OCI-LY7 (cell line): ENCODE results near the gene SENP6. TPM values are rescaled to one million over a fixed set of nuclear protein-coding genes. Genes with fewer than 3 reads are reported as not detected.
A peak's percentile ranks its signal among the peaks of the same experiment; 100 is the strongest.

ENCODE experiments used
- BruUV-seq: library from RNA; stranded (reverse); fragments of 400-500 nt; replicated peaks from 2 replicates; lab custom pipeline; 2021; lab: Mats Ljungman, UMichigan
- CTCF ChIA-PET: fragments of 300-600 bp; sonication (Branson Sonifier 250); formaldehyde crosslinking; loops from one replicate; lab custom pipeline; 2022; ENCODE audit warnings: antibody characterized with exemption; ENCODE audit not compliant: unreplicated experiment; lab: Charles Lee
- POLR2A ChIA-PET: fragments of 300-600 bp; sonication (Branson Sonifier 250); formaldehyde crosslinking; loops from one replicate; lab custom pipeline; 2022; ENCODE audit warnings: antibody characterized with exemption; lab: Charles Lee
- DNase-seq: peaks from one replicate; pipeline ENCODE4 v3.0.0-alpha.2; 2015; ENCODE audit warnings: low spot score
- H2AFZ ChIP-seq: fragments of 200-600 bp; sonication (generic), shearing (Covaris generic); 2 replicates; pipeline ENCODE4 v1.6.1; 2014; ENCODE audit warnings: mild to moderate bottlenecking, antibody characterized with exemption, low read length, moderate library complexity
- H3K27ac ChIP-seq: fragments of 200-600 bp; sonication (generic); 2 replicates; pipeline ENCODE4 v1.5.1; 2014; ENCODE audit warnings: mixed run types, low read depth, mild to moderate bottlenecking, moderate library complexity, low read length, inconsistent platforms; ENCODE audit not compliant: poor library complexity, severe bottlenecking
- H3K36me3 ChIP-seq: fragments of 200-600 bp; sonication (generic); 2 replicates; pipeline ENCODE4 v1.6.1; 2014; ENCODE audit warnings: mild to moderate bottlenecking, antibody characterized with exemption, low read length, moderate library complexity, mixed read lengths; ENCODE audit not compliant: insufficient read depth
- H3K4me1 ChIP-seq: fragments of 200-600 bp; sonication (generic); 2 replicates; pipeline ENCODE4 v1.5.1; 2014; ENCODE audit warnings: mild to moderate bottlenecking, low read length; ENCODE audit not compliant: insufficient read depth, poor library complexity, severe bottlenecking
- H3K4me2 ChIP-seq: fragments of 200-600 bp; sonication (generic); 2 replicates; pipeline ENCODE4 v1.6.1; 2014; ENCODE audit warnings: mild to moderate bottlenecking, low read length
- H3K4me3 ChIP-seq: fragments of 200-600 bp; sonication (generic); 2 replicates; pipeline ENCODE4 v1.5.1; 2014; ENCODE audit warnings: mild to moderate bottlenecking, low read depth, low read length; ENCODE audit not compliant: poor library complexity, severe bottlenecking
- H3K79me2 ChIP-seq: fragments of 200-600 bp; sonication (generic); 2 replicates; pipeline ENCODE4 v1.6.1; 2016; ENCODE audit warnings: low read depth, mild to moderate bottlenecking, low read length, moderate library complexity, mixed read lengths; ENCODE audit not compliant: insufficient read depth
- H3K9me2 ChIP-seq: fragments of 200-600 bp; sonication (generic); 2 replicates; pipeline ENCODE4 v1.6.1; 2016; ENCODE audit warnings: mild to moderate bottlenecking, low read length, mixed read lengths; ENCODE audit not compliant: insufficient read depth
- H3K9me3 ChIP-seq: fragments of 200-600 bp; sonication (generic); 2 replicates; pipeline ENCODE4 v1.6.1; 2014; ENCODE audit warnings: mild to moderate bottlenecking, mixed run types, low read length, mixed read lengths
- H4K20me1 ChIP-seq: fragments of 200-600 bp; sonication (generic); 2 replicates; pipeline ENCODE4 v1.6.1; 2014; ENCODE audit warnings: mild to moderate bottlenecking, antibody characterized with exemption, low read length, moderate library complexity, mixed read lengths; ENCODE audit not compliant: insufficient read depth
- EZH2phosphoT487 ChIP-seq: fragments of 200-600 bp; sonication (generic); IDR thresholded peaks from 2 replicates; pipeline ENCODE4 v1.6.1; 2018; ENCODE audit warnings: low read depth, borderline replicate concordance, mild to moderate bottlenecking, mixed run types, antibody characterized with exemption, low read length, moderate library complexity, mixed read lengths
- intact Hi-C: fragments of 100-400 bp; cut with micrococcal nuclease; formaldehyde crosslinking; loops from one replicate; pipeline ENCODE4 v1.10.0; 2022; ENCODE audit not compliant: unreplicated experiment
- total RNA-seq, 2 experiments: library from RNA; depleted of rRNA in 1 of 2; stranded (reverse); fragments of >200 nt in 1 of 2; shearing (Covaris generic) in 1 of 2; gene quantifications; 2 replicates each; pipeline ENCODE4 v1.2.3, GENCODE V29; 2014 to 2022
- TF ChIP-seq, protein P1 (sequence below): fragments of 200-600 bp; sonication (generic); conservative IDR thresholded peaks from 2 replicates; pipeline ENCODE4 v1.5.1; 2014; ENCODE audit warnings: mild to moderate bottlenecking, antibody characterized with exemption, low read length, moderate library complexity, mixed read lengths

Gene SENP6
- total RNA-seq, 2 experiments from 2014 or later: 61.1 to 85.4 TPM

DNA sequence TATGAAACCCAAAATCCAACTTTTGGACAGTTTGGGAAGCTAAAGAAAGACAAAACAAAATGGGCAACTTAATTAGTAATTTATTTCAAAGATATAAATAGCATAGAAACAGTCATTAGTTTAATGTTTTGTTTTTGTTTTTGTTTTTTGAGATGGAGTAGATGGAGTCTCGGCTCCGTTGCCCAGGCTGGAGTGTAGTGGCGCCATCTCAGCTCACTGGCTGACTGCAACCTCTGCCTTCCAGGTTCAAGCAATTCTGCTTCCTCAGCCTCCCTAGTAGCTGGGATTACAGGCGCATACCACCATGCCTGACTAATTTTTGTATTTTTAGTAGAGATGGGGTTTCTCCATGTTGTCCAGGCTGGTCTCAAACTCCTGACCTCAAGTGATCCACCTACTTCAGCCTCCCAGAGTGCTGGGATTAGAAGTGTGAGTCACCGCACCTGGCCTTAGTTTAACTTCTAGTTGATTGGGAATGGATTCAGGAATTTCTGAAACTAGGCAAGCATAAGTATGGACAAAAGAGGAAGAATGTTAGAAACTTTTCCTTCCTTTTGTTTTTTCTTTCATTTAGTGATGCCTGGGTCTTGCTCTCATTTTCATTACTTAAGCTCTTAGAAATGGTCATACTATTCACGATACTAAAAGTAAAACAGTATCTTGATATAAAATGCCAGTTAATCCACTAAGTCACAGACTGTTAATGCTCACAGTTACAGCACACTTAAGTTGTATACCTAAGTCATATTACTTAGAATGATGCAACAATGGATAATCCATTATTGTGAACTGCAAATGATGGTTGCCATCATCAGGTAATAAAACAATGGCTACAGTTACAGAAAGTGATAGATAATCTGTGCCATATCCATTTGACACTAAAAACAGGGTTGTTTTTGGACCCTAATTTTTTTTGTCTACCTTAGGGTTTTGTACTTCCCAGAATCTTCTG, 8.2 kb downstream of the SENP6 start:
- peaks cover 32% of the 10 kb centered on the region for H3K36me3 ChIP-seq
- CTCF ChIA-PET: no interaction called here
- POLR2A ChIA-PET: interaction anchor here (0.6 to 2.5 kb wide), 4 partner anchors 11 to 369 kb away, joined by 4 to 11 read pairs (median 6); no protein-coding TSS in a partner anchor
- no peak overlapping the region for H2AFZ ChIP-seq
- peak overlapping the region; percentile 53; the same call in 1 of the 2 replicates for H3K4me2 ChIP-seq
- H3K4me3 ChIP-seq: no peak overlapping the region
- H3K9me3 ChIP-seq: peaks cover 5% of the 10 kb centered on the region; the same call in 1 of the 2 replicates
- no peak overlapping the region for H3K27ac ChIP-seq
- peaks cover 42% of the 10 kb centered on the region for H4K20me1 ChIP-seq
- peaks cover 100% of the 10 kb centered on the region for H3K79me2 ChIP-seq
- intact Hi-C loops: loop anchor here (10.0 kb wide), 1 partner anchor 1955 kb away; the partner anchor contains the start of gene SLC17A5
- BruUV-seq: no TSS peak
- DNase-seq: no peak
- peaks cover 60% of the 10 kb centered on the region for H3K4me1 ChIP-seq
- TF ChIP-seq, protein P1, sequence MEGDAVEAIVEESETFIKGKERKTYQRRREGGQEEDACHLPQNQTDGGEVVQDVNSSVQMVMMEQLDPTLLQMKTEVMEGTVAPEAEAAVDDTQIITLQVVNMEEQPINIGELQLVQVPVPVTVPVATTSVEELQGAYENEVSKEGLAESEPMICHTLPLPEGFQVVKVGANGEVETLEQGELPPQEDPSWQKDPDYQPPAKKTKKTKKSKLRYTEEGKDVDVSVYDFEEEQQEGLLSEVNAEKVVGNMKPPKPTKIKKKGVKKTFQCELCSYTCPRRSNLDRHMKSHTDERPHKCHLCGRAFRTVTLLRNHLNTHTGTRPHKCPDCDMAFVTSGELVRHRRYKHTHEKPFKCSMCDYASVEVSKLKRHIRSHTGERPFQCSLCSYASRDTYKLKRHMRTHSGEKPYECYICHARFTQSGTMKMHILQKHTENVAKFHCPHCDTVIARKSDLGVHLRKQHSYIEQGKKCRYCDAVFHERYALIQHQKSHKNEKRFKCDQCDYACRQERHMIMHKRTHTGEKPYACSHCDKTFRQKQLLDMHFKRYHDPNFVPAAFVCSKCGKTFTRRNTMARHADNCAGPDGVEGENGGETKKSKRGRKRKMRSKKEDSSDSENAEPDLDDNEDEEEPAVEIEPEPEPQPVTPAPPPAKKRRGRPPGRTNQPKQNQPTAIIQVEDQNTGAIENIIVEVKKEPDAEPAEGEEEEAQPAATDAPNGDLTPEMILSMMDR: no peak
- TF ChIP-seq EZH2phosphoT487: no peak
- no peaks in the 10 kb centered on the region for H3K9me2 ChIP-seq

DNA sequence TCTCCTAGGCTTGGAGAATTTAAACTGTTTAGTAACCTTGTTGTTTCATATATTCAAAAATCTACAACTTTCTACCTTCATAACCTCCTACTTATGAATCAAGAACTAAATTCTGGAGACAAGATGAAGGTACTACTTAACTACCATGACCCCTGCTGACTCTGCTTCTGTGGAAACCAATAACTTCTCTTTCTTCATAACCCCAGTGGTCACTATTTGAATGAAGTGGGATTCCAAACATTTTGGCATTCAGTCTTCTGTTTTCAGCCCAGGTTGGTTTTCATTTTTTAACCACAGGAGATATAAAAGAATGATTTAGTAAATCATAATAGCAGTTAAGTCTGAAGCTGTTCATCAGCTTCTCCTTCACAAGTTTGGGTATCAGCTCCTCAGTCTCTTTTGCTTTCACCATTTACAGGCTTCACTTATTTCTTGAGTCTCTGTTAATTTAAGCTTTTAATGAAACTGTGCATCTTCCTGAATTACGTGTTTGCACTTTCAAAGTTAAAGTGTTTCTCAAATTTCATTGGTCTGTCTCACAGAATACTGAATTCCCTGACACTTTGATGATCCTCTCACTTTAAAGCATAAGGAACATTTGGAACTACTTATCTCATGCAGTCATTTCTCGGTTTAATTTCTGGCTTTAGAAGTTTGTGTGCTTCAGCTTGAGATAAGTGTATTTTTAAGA, 9.5 kb downstream of the SENP6 start:
- Histone ChIP-seq H3K79me2 (peaks cover 100% of the 10 kb centered on the region), H2AFZ (no peak overlapping the region), H4K20me1 (peaks cover 37% of the 10 kb centered on the region), H3K4me2 (no peak overlapping the region), H3K9me2 (no peaks in the 10 kb centered on the region), H3K4me3 (no peak overlapping the region), H3K27ac (no peak overlapping the region), H3K4me1 (peaks cover 54% of the 10 kb centered on the region), H3K9me3 (peaks cover 5% of the 10 kb centered on the region; the same call in 1 of the 2 replicates), H3K36me3 (peaks cover 26% of the 10 kb centered on the region)
- CTCF ChIA-PET: interaction anchor here (1.1 kb wide), 1 partner anchor 8 kb away, joined by 5 read pairs; no protein-coding TSS in a partner anchor
- TF ChIP-seq, protein P1: no peak
- no peak for TF ChIP-seq EZH2phosphoT487
- no peak for DNase-seq
- intact Hi-C loops: loop anchor here (10.0 kb wide), 1 partner anchor 1956 kb away; the partner anchor contains the start of gene SLC17A5
- no TSS peak for BruUV-seq
- POLR2A ChIA-PET: interaction anchor here (0.6 to 2.4 kb wide), 2 partner anchors 8 to 126 kb away, joined by 3 to 16 read pairs; partner anchors contain the start of gene SENP6
